Osteocyte (in vitro differentiated cells): ENCODE measurements around the gene RPS6KA5. TPM values are rescaled to one million over a fixed set of nuclear protein-coding genes. Genes with fewer than 3 reads are reported as not detected.
"Not testable (repeated sequence)": the region's sequence is repeated elsewhere in the genome, so short reads cannot be mapped to it uniquely, and the experiment has no call there.

Experiments used
- DNase-seq: peaks from one replicate; pipeline ENCODE4 v3.0.0; 2021; ENCODE audit warnings: mixed read lengths; ENCODE audit not compliant: unreplicated experiment; ENCODE audit errors: extremely low spot score
- H3K27ac Mint-ChIP-seq: one replicate; pipeline ENCODE4 v1.8.0; 2021; ENCODE audit warnings: mild to moderate bottlenecking, mixed read lengths; ENCODE audit not compliant: unreplicated experiment
- H3K27me3 Mint-ChIP-seq: one replicate; pipeline ENCODE4 v1.8.0; 2021; ENCODE audit warnings: mixed read lengths; ENCODE audit not compliant: unreplicated experiment
- H3K36me3 Mint-ChIP-seq: one replicate; pipeline ENCODE4 v1.8.0; 2021; ENCODE audit warnings: mixed read lengths; ENCODE audit not compliant: unreplicated experiment
- H3K4me1 Mint-ChIP-seq: one replicate; pipeline ENCODE4 v1.8.0; 2021; ENCODE audit warnings: mixed read lengths; ENCODE audit not compliant: unreplicated experiment
- H3K4me3 Mint-ChIP-seq: one replicate; pipeline ENCODE4 v1.8.0; 2021; ENCODE audit warnings: mild to moderate bottlenecking, moderate library complexity, mixed read lengths; ENCODE audit not compliant: unreplicated experiment
- H3K9me3 Mint-ChIP-seq: one replicate; pipeline ENCODE4 v1.8.0; 2021; ENCODE audit warnings: mixed read lengths; ENCODE audit not compliant: unreplicated experiment
- CTCF ChIP-seq: fragments of 200-600 bp; sonication (generic); IDR thresholded peaks from 2 replicates; pipeline ENCODE4 v1.5.0; 2021; ENCODE audit warnings: antibody characterized with exemption, mild to moderate bottlenecking, moderate library complexity
- total RNA-seq: library from RNA; stranded (reverse); gene quantifications from 2 replicates; pipeline ENCODE4 v1.2.1, GENCODE V29; 2021

The RPS6KA5 gene
- total RNA-seq, 1 donor from 2014 or later: 3.4 TPM

DNA sequence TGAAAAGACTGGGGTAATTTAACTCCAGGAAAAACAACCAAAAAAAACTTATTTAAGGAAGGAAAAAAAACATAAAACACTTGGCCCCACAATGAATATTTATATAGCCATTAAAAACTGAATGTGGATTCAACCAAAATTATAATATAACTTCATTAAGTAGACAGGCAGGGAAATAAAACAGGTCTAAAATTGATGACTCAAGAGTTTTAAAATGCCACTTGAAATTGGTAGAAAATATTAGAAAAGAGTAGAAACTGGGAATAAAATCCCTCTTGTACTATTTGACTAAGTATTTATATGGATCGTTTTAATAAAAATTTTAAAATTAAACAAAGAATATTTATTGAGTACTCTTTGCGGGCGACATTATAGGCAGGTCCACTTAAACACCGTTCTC lies 28.8 kb downstream of the RPS6KA5 start:
- no peaks in the 10 kb centered on the region for H3K4me1 Mint-ChIP-seq

GRCh38 chr14:91029456-91030217 lies 30.8 kb downstream of the RPS6KA5 start:
- Mint-ChIP-seq H3K4me1 (no peaks in the 10 kb centered on the region), H3K4me3 (no peak overlapping the region), H3K27ac (no peak overlapping the region), H3K36me3 (no peaks in the 10 kb centered on the region), H3K27me3 (peaks cover 7% of the 10 kb centered on the region), H3K9me3 (no peaks in the 10 kb centered on the region)
- no peak for TF ChIP-seq CTCF
- DNase-seq: no peak

More for the DNA sequence above, 28.8 kb downstream of the RPS6KA5 start:
- DNase-seq: no peak
- no peak overlapping the region for H3K4me3 Mint-ChIP-seq
- H3K27ac Mint-ChIP-seq: no peak overlapping the region
- H3K36me3 Mint-ChIP-seq: no peaks in the 10 kb centered on the region
- H3K9me3 Mint-ChIP-seq: no peaks in the 10 kb centered on the region
- no peak for TF ChIP-seq CTCF
- H3K27me3 Mint-ChIP-seq: peaks cover 7% of the 10 kb centered on the region

DNA sequence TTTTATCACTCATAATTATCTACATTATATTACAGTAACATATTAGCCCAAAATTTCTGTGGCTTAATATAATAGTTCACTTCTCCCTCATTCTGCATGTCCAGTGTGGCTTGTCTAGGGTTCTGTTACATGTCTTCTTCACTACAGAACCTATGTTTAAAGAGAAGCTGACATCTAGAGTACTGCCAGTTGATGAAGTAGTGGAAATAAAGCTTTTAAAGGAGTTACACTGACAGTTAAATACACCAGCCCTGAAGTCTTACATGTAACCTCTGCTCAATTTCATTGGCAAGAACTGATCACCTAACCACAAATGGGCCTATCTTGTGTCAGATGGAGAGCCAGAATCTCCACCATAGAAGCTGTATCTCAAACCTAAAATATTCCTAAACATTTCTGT lies 32.9 kb downstream of the RPS6KA5 start:
- Mint-ChIP-seq H3K4me3 (no peak overlapping the region), H3K27ac (no peak overlapping the region), H3K9me3 (no peaks in the 10 kb centered on the region), H3K36me3 (no peaks in the 10 kb centered on the region), H3K27me3 (peaks cover 7% of the 10 kb centered on the region), H3K4me1 (no peaks in the 10 kb centered on the region)
- no peak for DNase-seq
- TF ChIP-seq CTCF: no peak

DNA sequence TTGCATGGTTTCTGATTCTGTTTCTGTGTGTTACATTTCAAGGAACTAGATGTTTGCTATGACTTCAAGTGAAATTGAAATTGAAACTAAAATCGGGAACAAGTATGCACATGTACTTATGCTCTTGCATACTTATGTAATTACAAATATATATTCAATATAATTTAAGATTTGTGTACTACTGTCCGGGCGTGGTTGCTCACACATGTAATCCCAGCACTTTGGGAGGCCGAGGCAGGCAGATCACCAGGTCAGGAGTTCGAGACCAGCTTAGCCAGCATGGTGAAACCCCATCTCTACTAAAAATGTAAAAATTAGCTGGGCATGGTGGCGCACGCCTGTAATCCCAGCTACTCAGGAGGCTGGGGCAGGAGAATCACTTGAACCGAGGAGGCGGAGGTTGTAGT lies 37.8 kb downstream of the RPS6KA5 start:
- not testable (repeated sequence) for H3K9me3 Mint-ChIP-seq, H3K4me3 Mint-ChIP-seq, DNase-seq, H3K27ac Mint-ChIP-seq, H3K36me3 Mint-ChIP-seq, H3K27me3 Mint-ChIP-seq, H3K4me1 Mint-ChIP-seq

DNA sequence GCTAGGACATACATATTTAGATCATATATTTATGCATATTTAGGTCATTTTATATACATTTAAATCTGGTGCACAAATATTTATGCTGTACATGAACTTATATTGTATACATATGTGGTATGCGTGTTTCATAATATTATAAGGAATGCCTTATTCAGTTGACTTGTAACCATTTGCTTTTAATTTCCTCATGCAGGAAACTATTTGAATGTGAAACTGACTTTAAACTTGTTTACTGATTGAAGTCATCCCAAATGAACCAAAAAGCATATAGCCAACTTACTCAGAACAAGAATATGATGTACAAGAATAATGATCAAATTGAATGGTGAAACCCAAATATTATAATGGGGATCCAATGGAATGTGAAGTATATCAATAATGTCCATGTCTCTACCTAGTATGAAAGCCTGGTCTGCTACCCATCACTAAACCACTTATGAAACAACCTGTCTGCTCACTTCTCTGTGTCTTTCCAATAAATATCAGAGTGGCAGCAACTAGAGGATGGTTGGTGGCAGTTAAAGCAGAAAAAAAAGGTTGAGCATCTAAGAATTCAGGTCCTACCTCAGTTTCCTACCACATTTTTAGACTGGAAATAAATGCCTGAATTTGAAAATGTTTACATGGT lies 38.3 kb downstream of the RPS6KA5 start:
- Mint-ChIP-seq H3K36me3 (no peaks in the 10 kb centered on the region), H3K27ac (no peak overlapping the region), H3K4me1 (no peaks in the 10 kb centered on the region), H3K9me3 (no peaks in the 10 kb centered on the region), H3K27me3 (no peaks in the 10 kb centered on the region), H3K4me3 (no peak overlapping the region)
- no peak for TF ChIP-seq CTCF
- DNase-seq: no peak
